Endothelial cell of umbilical vein (primary cell): Measurements from ENCODE around the gene ADGB.

Experiments
- CTCF ChIP-seq, 2 donors: IDR thresholded peaks; 1 replicate in 1 of 2; 2 replicates in 1 of 2; pipeline ENCODE4 v1.5.1; 2011; ENCODE audit warnings: low read length in 2 of 2, mild to moderate bottlenecking in 2 of 2, moderate library complexity in 2 of 2, control low read depth in 1 of 2, inconsistent platforms in 1 of 2, low read depth in 1 of 2; ENCODE audit not compliant: insufficient read depth in 1 of 2; ENCODE audit errors: extremely low read depth in 1 of 2
- POLR2A ChIP-seq: IDR thresholded peaks from 2 replicates; pipeline ENCODE4 v1.6.1; 2012; ENCODE audit warnings: low read depth, mild to moderate bottlenecking, control low read depth, low read length

- TF ChIP-seq POLR2A = no peak
- no peak for TF ChIP-seq CTCF (IDR thresholded peaks at IDR 0.05; ENCODE audit: extremely low read depth in 1 of 2, insufficient read depth in 1 of 2, low read depth in 1 of 2, low read length in 2 of 2)
These were observed 221.0 kb downstream of the ADGB start for GRCh38 chr6:146819596-146820320.
